GM21381 (cell line): ENCODE results near the gene WDR59.

Source experiments
- ATAC-seq: cut with Tn5 transposase; IDR thresholded peaks from one replicate; pipeline ENCODE4 v1.9.1; 2021; ENCODE audit warnings: mild to moderate bottlenecking, moderate library complexity; ENCODE audit not compliant: unreplicated experiment

WDR59 gene

GRCh38 chr16:74987027-74987681, 2.2 kb upstream of the WDR59 start:
- no peak for ATAC-seq

- ATAC-seq: no peak
Observed at GRCh38 chr16:74984194-74984528, 762 bp downstream of the WDR59 start.

- ATAC-seq: no peak
Observed at GRCh38 chr16:74982256-74982655, 2.7 kb downstream of the WDR59 start.

- ATAC-seq: no peak
Observed at GRCh38 chr16:74975591-74975990, 9.3 kb downstream of the WDR59 start.

- ATAC-seq: no peak
Observed at GRCh38 chr16:74973304-74973703, 11.6 kb downstream of the WDR59 start.

- ATAC-seq: no peak
Observed at GRCh38 chr16:74954763-74955162, 30.2 kb downstream of the WDR59 start.

- no peak for ATAC-seq
Observed at GRCh38 chr16:74951681-74952080, 33.2 kb downstream of the WDR59 start.

GRCh38 chr16:74951206-74951605, 33.7 kb downstream of the WDR59 start:
- no peak for ATAC-seq

GRCh38 chr16:74950511-74950910, 34.4 kb downstream of the WDR59 start:
- ATAC-seq: no peak

GRCh38 chr16:74949309-74949708, 35.6 kb downstream of the WDR59 start:
- no peak for ATAC-seq

- ATAC-seq: no peak
Observed at GRCh38 chr16:74944466-74944865, 40.5 kb downstream of the WDR59 start.

GRCh38 chr16:74942977-74943918, 41.7 kb downstream of the WDR59 start:
- no peak for ATAC-seq

- ATAC-seq: no peak
Observed at GRCh38 chr16:74942566-74942965, 42.4 kb downstream of the WDR59 start.

- no peak for ATAC-seq
Observed at GRCh38 chr16:74939688-74940087, 45.2 kb downstream of the WDR59 start.

- peak; percentile 94 for ATAC-seq
Observed at GRCh38 chr16:74936902-74937560, 47.9 kb downstream of the WDR59 start.

GRCh38 chr16:74931445-74931844, 53.5 kb downstream of the WDR59 start:
- ATAC-seq: no peak

GRCh38 chr16:74929636-74930035, 55.3 kb downstream of the WDR59 start:
- ATAC-seq: no peak

GRCh38 chr16:74926805-74927204, 58.1 kb downstream of the WDR59 start:
- ATAC-seq: no peak

GRCh38 chr16:74923766-74924460, 61.0 kb downstream of the WDR59 start:
- ATAC-seq: no peak

- ATAC-seq: no peak
Observed at GRCh38 chr16:74922150-74923138, 62.5 kb downstream of the WDR59 start.
